ENCODE measurements around the gene SLC5A1. TPM values are rescaled to one million over a fixed set of nuclear protein-coding genes. Genes with fewer than 3 reads are reported as not detected.

Gene SLC5A1
- total and polyA plus RNA-seq, 9 donors, result 0.05 to 1.8 (median 1.1) TPM; not detected in 4

DNA sequence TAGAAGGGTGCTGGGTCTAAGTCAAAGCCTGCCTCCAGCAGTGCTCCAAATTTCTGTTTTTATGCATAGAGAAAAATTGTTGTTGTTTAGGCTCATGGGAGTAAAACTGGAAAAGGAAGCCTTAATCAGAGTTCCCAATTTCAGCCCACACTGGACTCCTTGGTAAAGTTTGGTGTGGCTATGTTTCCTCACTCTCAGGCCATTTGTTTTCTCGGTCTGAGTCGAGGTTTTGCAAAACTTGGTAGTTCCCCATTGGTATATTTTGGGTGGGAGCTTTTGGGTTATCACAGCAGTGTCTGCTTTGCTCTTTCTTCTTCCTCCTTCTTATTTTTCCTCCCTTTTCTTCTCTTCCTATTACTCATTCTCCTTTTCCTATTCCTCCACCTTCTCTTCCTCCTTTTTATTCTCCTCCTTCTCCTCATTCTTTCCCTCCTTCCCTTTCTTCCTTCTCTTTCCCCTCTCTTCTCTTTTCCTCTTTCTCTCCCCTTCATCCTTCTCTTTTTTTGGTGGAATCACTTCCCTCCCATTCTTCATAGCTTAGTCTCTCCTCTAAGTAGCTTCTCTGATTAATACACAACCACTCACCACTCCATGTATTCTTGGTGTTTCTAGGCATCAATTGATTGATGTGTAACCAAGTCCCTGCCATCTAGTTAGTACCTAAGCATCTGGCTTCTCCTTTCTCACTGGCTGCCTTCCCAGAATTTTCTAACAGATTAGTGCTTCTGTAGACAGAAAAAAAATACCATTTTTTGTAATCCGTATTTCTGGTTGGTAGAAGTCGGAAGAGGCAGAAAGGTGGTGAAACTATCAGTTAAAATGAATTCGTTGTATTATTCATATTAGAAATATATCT is 10.1 kb downstream of the SLC5A1 start:
- Histone ChIP-seq H3K36me3 (no peaks in the 10 kb centered on the region), H3K4me3 (no peak overlapping the region), H3K9me3 (no peaks in the 10 kb centered on the region), H3K27ac (no peak overlapping the region), H3K4me1 (ENCODE audit: insufficient read depth) (no peaks in the 10 kb centered on the region), H3K27me3 (no peaks in the 10 kb centered on the region)
- intact Hi-C loops (cut with DNase I), result no loop called here
- TF ChIP-seq EP300 (IDR thresholded peaks at IDR 0.05), result no peak
- no peak for TF ChIP-seq POLR2A (IDR thresholded peaks at IDR 0.05)
- TF ChIP-seq, protein P1, sequence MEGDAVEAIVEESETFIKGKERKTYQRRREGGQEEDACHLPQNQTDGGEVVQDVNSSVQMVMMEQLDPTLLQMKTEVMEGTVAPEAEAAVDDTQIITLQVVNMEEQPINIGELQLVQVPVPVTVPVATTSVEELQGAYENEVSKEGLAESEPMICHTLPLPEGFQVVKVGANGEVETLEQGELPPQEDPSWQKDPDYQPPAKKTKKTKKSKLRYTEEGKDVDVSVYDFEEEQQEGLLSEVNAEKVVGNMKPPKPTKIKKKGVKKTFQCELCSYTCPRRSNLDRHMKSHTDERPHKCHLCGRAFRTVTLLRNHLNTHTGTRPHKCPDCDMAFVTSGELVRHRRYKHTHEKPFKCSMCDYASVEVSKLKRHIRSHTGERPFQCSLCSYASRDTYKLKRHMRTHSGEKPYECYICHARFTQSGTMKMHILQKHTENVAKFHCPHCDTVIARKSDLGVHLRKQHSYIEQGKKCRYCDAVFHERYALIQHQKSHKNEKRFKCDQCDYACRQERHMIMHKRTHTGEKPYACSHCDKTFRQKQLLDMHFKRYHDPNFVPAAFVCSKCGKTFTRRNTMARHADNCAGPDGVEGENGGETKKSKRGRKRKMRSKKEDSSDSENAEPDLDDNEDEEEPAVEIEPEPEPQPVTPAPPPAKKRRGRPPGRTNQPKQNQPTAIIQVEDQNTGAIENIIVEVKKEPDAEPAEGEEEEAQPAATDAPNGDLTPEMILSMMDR (IDR thresholded peaks at IDR 0.05), result no peak
- no peak for DNase-seq
- 66 to 75% (median 74%) methylated on average over 5 of the region's 5 CpGs for WGBS, 3 donors

DNA sequence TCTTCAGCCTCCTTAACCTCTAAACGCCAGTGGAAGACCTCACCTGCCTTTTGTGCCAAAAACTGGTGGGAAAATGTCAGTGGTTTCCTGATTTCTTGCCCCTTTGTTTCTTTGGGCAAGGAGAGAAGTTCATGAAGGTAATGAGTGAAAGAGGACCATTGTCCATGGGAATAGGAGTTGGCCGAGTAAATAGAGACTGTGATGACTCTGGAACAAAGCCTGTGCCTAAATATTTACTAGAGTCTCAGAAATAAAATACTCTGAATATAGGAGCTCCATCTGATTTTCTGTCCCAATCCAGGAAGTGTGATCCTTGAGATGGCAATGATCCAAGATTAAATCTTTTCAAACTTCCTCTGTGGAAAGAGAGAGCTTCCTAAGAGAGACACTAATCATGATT is 12.0 kb downstream of the SLC5A1 start:
- Histone ChIP-seq H3K4me1 (ENCODE audit: insufficient read depth) (no peaks in the 10 kb centered on the region), H3K36me3 (no peaks in the 10 kb centered on the region), H3K27ac (no peak overlapping the region), H3K4me3 (no peak overlapping the region), H3K27me3 (no peaks in the 10 kb centered on the region), H3K9me3 (no peaks in the 10 kb centered on the region)
- intact Hi-C loops (cut with DNase I), result no loop called here
- WGBS, 3 donors, result 68 to 78% (median 69%) methylated on average over 2 of the region's 2 CpGs
- no peak for DNase-seq
- TF ChIP-seq, protein P1 (IDR thresholded peaks at IDR 0.05), result no peak

DNA sequence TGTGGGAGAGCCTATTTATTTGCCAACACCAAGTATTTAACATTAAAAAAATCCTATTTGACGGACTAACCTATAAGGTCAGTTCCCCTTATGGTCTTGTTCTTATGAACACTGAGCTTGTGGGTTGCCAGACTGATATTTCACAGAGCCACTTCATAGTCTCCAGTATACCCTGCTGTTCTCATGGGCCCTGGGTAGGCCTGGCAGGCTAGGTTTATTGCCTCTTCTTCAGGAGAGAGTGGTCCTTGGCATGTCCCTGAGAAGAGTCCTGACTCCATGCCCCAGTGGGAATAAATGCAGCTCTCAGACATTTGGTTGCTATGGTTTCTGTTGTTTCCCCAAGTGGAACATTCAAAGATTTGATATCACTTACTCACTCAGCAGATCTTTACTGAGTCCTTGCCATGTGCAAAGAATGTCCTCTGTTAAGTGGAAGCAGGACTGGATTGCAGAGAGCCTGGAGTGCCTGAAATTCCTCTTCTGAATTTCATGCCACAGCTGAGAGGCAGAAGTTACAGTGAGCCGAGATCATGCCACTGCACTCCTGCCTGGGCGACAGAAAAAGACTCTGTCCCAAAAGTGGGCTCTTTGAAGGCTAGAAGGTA is 15.7 kb downstream of the SLC5A1 start:
- H3K27me3 ChIP-seq, result no peaks in the 10 kb centered on the region
- no peaks in the 10 kb centered on the region for H3K9me3 ChIP-seq
- no peaks in the 10 kb centered on the region for H3K4me1 ChIP-seq (ENCODE audit: insufficient read depth)
- no peak for DNase-seq
- TF ChIP-seq POLR2A (IDR thresholded peaks at IDR 0.05), result no peak
- TF ChIP-seq, protein P1 (IDR thresholded peaks at IDR 0.05), result no peak
- no peak for TF ChIP-seq EP300 (IDR thresholded peaks at IDR 0.05)
- intact Hi-C loops (cut with DNase I), result no loop called here
- no peaks in the 10 kb centered on the region for H3K36me3 ChIP-seq
- H3K4me3 ChIP-seq, result no peak overlapping the region
- 63 to 79% (median 63%) methylated on average over 3 of the region's 3 CpGs for WGBS, 3 donors
- no peak overlapping the region for H3K27ac ChIP-seq

DNA sequence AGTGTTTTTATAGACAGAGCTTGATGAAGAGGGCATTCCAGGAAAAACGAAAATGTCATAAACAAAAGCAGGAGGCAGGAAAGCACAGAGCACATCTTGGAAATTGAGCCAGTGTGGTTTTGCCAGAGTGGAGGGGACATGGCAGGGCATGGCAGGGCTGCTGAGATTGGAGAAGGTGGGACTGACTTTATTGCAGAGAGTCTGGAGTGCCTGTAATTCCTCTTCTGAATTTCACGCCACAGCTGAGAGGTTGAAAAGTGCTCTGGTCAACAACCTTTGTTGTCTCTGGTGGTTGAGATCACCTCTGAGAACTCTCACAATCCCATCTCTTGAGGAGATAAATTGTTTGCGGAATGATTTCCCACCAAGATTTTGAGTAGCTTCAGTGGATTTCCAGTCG is 16.4 kb downstream of the SLC5A1 start:
- no peaks in the 10 kb centered on the region for H3K4me1 ChIP-seq (ENCODE audit: insufficient read depth)

More for the DNA sequence above, 16.4 kb downstream of the SLC5A1 start:
- intact Hi-C loops (cut with DNase I), result no loop called here
- Histone ChIP-seq H3K36me3 (no peaks in the 10 kb centered on the region), H3K9me3 (no peaks in the 10 kb centered on the region), H3K4me3 (no peak overlapping the region), H3K27ac (no peak overlapping the region), H3K27me3 (no peaks in the 10 kb centered on the region)
- no peak for DNase-seq
- 53 to 65% (median 56%) methylated on average over 4 of the region's 4 CpGs for WGBS, 3 donors
- no peak for TF ChIP-seq EP300 (IDR thresholded peaks at IDR 0.05)
- TF ChIP-seq POLR2A (IDR thresholded peaks at IDR 0.05), result no peak
- TF ChIP-seq, protein P1 (IDR thresholded peaks at IDR 0.05), result no peak
